CD4-positive, alpha-beta T cell (primary cell): ENCODE data around the gene ALKBH3. TPM values are rescaled to one million over a fixed set of nuclear protein-coding genes. Genes with fewer than 3 reads are reported as not detected.

Experiments used
- ATAC-seq: fragments of 200-7000 bp; cut with Tn5 transposase; one replicate; pipeline ENCODE4 v1.10.0; 2022; ENCODE audit warnings: mild to moderate bottlenecking; ENCODE audit not compliant: poor library complexity
- CTCF ChIA-PET: fragments of 350-600 bp; sonication (Branson Sonifier 250); formaldehyde crosslinking; loops from one replicate; lab custom pipeline; 2021; ENCODE audit warnings: antibody characterized with exemption, inconsistent platforms; lab: Charles Lee
- POLR2A ChIA-PET: fragments of 350-600 bp; sonication (Branson Sonifier 250); formaldehyde crosslinking; loops from one replicate; lab custom pipeline; 2021; ENCODE audit warnings: antibody characterized with exemption, inconsistent platforms; lab: Charles Lee
- DNase-seq, 14 experiments: peaks; one replicate each; pipeline ENCODE4 v3.0.0-alpha.2; 2013 to 2020; ENCODE audit warnings: mixed read lengths in 2 of 14
- H3K27ac ChIP-seq, 2 donors: one replicate each; pipeline versions ENCODE4 v1.5.1 to v1.7.0; 2013; ENCODE audit warnings: low read length in 2 of 2, low read depth in 1 of 2, mild to moderate bottlenecking in 1 of 2
- H3K27me3 ChIP-seq, 2 experiments: 1 replicate in 1 of 2; 2 replicates in 1 of 2; pipeline versions ENCODE4 v1.6.1 to v1.7.0; 2013; ENCODE audit warnings: low read length in 2 of 2, control low read depth in 1 of 2, mild to moderate bottlenecking in 1 of 2, moderate library complexity in 1 of 2; ENCODE audit not compliant: insufficient read depth in 2 of 2, control insufficient read depth in 1 of 2
- H3K36me3 ChIP-seq: one replicate; pipeline ENCODE4 v1.6.1; 2013; ENCODE audit warnings: low read length, control low read depth; ENCODE audit not compliant: insufficient read depth
- H3K4me1 ChIP-seq: one replicate; pipeline ENCODE4 v1.6.1; 2013; ENCODE audit warnings: low read length, control low read depth; ENCODE audit not compliant: insufficient read depth
- H3K4me3 ChIP-seq: one replicate; pipeline ENCODE4 v1.5.1; 2013; ENCODE audit warnings: mild to moderate bottlenecking, low read length, moderate library complexity
- H3K9me3 ChIP-seq, 2 experiments: 1 replicate in 1 of 2; 2 replicates in 1 of 2; pipeline versions ENCODE4 v1.6.1 to v1.7.0; 2013; ENCODE audit warnings: low read length in 2 of 2, mild to moderate bottlenecking in 2 of 2, control low read depth in 1 of 2, moderate library complexity in 1 of 2; ENCODE audit not compliant: control insufficient read depth in 1 of 2, insufficient read depth in 1 of 2
- H3K27ac Mint-ChIP-seq: one replicate; pipeline ENCODE4 v1.8.0; 2020; ENCODE audit warnings: mixed read lengths
- H3K27me3 Mint-ChIP-seq: one replicate; pipeline ENCODE4 v1.8.0; 2021; ENCODE audit warnings: mixed read lengths
- H3K36me3 Mint-ChIP-seq: one replicate; pipeline ENCODE4 v1.8.0; 2021; ENCODE audit warnings: low read depth, mixed read lengths
- H3K4me1 Mint-ChIP-seq: one replicate; pipeline ENCODE4 v1.8.0; 2021; ENCODE audit warnings: low read depth, mixed read lengths
- H3K4me3 Mint-ChIP-seq: one replicate; pipeline ENCODE4 v1.8.0; 2020; ENCODE audit warnings: mild to moderate bottlenecking, mixed read lengths
- H3K9me3 Mint-ChIP-seq: one replicate; pipeline ENCODE4 v1.8.0; 2020; ENCODE audit warnings: mixed read lengths
- CTCF ChIP-seq: fragments of 200-600 bp; IDR thresholded peaks from one replicate; pipeline ENCODE4 v1.8.0; 2022; ENCODE audit warnings: antibody characterized with exemption, mild to moderate bottlenecking
- intact Hi-C, 2 experiments: fragments of 100-400 bp; cut with DNase I in 1 of 2; cut with micrococcal nuclease in 1 of 2; formaldehyde crosslinking; loops; one replicate each; pipeline versions ENCODE4 v1.15.1 to v1.9.0; 2023 to 2025; cut with DNase I, micrococcal nuclease
- total RNA-seq, 174 experiments: library from RNA in 2 of 174; stranded (reverse) in 2 of 174; gene quantifications; one replicate each; pipeline ENCODE4 v1.2.3 and lab custom pipeline; 2021 to 2026

The ALKBH3 gene
- total RNA-seq, 2 experiments from 2014 or later: 16.7 to 17.2 TPM

GRCh38 chr11:43874078-43874477 is 6.6 kb upstream of the ALKBH3 start:
- Mint-ChIP-seq H3K4me1 (peaks cover 4% of the 10 kb centered on the region), H3K27ac (no peak overlapping the region), H3K27me3 (peaks cover 68% of the 10 kb centered on the region), H3K9me3 (no peaks in the 10 kb centered on the region), H3K4me3 (no peak overlapping the region), H3K36me3 (no peaks in the 10 kb centered on the region)
- TF ChIP-seq CTCF: no peak
- CTCF ChIA-PET: no interaction called here
- DNase-seq (no peak), ATAC-seq (no peak)
- Histone ChIP-seq H3K4me1 (peaks cover 6% of the 10 kb centered on the region), H3K27ac (no peak overlapping the region), H3K4me3 (no peak overlapping the region), H3K36me3 (no peaks in the 10 kb centered on the region), H3K9me3 (no peaks in the 10 kb centered on the region), H3K27me3 (peaks cover 19 to 48% of the 10 kb centered on the region in 2 experiments)
- POLR2A ChIA-PET: no interaction called here
- intact Hi-C loops: no loop called here

GRCh38 chr11:43874738-43875137 is 5.9 kb upstream of the ALKBH3 start:
- ChIA-PET CTCF (no interaction called here), POLR2A (no interaction called here)
- H3K36me3 ChIP-seq: no peaks in the 10 kb centered on the region
- H3K9me3 ChIP-seq: no peaks in the 10 kb centered on the region
- no peak overlapping the region for H3K4me3 ChIP-seq
- ATAC-seq (no peak), DNase-seq (no peak)
- Mint-ChIP-seq H3K9me3 (no peaks in the 10 kb centered on the region), H3K36me3 (no peaks in the 10 kb centered on the region), H3K27ac (no peak overlapping the region), H3K4me3 (no peak overlapping the region), H3K27me3 (peaks cover 67% of the 10 kb centered on the region), H3K4me1 (no peaks in the 10 kb centered on the region)
- intact Hi-C loops: no loop called here
- H3K27me3 ChIP-seq: peaks cover 19 to 48% of the 10 kb centered on the region in 2 experiments
- no peak overlapping the region for H3K27ac ChIP-seq
- no peaks in the 10 kb centered on the region for H3K4me1 ChIP-seq
- no peak for TF ChIP-seq CTCF

DNA sequence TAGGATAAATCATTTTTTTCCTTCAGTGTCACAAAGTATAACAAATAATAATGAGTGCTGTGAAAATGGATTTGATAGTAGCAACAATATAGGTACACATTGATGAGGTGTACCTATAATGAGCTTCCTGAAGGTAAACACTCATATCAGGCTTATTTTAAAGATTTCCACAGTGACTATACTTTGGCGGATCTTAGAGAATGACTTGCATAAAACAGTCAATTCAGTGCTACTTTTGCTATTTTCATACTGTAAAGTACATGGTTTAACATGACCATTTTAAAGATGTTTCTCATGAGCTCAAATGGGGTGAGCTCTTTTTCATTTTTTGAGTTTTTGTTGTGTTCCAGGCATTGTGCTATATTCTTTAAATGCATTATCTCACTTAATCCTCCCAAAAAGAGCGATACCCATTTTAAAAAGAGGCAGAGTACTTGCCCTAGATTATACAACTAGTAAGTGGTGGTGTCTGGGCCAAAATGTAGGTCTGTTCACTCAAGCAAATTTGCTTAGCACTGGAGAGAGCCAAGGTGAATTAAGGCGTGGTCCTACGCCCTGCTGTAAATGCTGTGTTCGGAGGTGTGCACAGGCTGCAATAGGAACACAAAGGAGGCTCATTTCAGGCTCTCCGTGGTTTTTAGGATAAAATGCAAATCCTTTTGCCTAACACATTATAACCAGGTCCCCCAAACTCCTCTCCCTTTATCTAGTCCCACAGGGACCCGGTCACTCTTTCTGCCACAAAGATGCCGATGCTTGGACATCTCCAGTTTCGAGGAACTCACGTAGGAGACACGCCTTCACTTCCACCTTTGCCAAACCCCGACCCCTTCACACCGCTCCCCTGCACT is 617 bp upstream of the ALKBH3 start:
- Histone ChIP-seq H3K27ac (no peak overlapping the region), H3K9me3 (no peaks in the 10 kb centered on the region), H3K4me1 (peaks cover 15% of the 10 kb centered on the region), H3K4me3 (peak overlapping the region; percentile 81), H3K36me3 (peaks cover 24% of the 10 kb centered on the region), H3K27me3 (peaks cover 11 to 27% of the 10 kb centered on the region in 2 experiments)
- peak overlapping the region; percentile 71 for H3K27ac Mint-ChIP-seq
- DNase-seq (no peak), ATAC-seq (peak; percentile 3)
- H3K4me3 Mint-ChIP-seq: peak overlapping the region; percentile 91
- TF ChIP-seq CTCF: no peak
- peaks cover 3% of the 10 kb centered on the region for H3K9me3 Mint-ChIP-seq
- intact Hi-C loops: loop anchor here (2.0 to 10.0 kb wide), 8 partner anchors 187 to 1477 kb away; partner anchors contain the start of genes HSD17B12 (in 2 of the 2), ACCS (in 1 of the 2), API5 (in 1 of the 2) and EXT2 (in 1 of the 2)
- peaks cover 30% of the 10 kb centered on the region for H3K27me3 Mint-ChIP-seq
- H3K4me1 Mint-ChIP-seq: peaks cover 26% of the 10 kb centered on the region
- ChIA-PET POLR2A (interaction anchor here (0.5 to 1.4 kb wide), 3 partner anchors 200 to 686 kb away, joined by 3 to 9 read pairs (median 4); partner anchors contain the start of gene API5), CTCF (interaction anchor here (1.0 kb wide), 1 partner anchor 10 kb away, joined by 5 read pairs; no protein-coding TSS in a partner anchor)
- peaks cover 42% of the 10 kb centered on the region for H3K36me3 Mint-ChIP-seq
